Measurements from ENCODE around the gene MINK1. TPM values are rescaled to one million over a fixed set of nuclear protein-coding genes. Genes with fewer than 3 reads are reported as not detected.

MINK1 gene
- total and polyA plus RNA-seq, 2 of the 8 experiments (the other 6 are each of a cell fraction or from before 2014, with no cell fraction given) = 26.9 to 77.7 TPM

- no peak for TF ChIP-seq CHD7 (IDR thresholded peaks at IDR 0.05; ENCODE audit: insufficient replicate concordance, low read length)
- TF ChIP-seq TBP (IDR thresholded peaks at IDR 0.05; ENCODE audit: low read depth, low read length) = no peak
- TF ChIP-seq RXRA (IDR thresholded peaks at IDR 0.05; ENCODE audit: insufficient read depth, low read depth, low read length) = no peak
- peak; percentile 64 for TF ChIP-seq ASH2L (IDR thresholded peaks at IDR 0.05; ENCODE audit: low read length)
- TF ChIP-seq SP1 (IDR thresholded peaks at IDR 0.05; ENCODE audit: low read depth, low read length) = no peak
- TF ChIP-seq JUND (IDR thresholded peaks at IDR 0.05; ENCODE audit: low read length) = no peak
- no peak for TF ChIP-seq ZNF274 (IDR thresholded peaks at IDR 0.05; ENCODE audit: borderline replicate concordance, extremely low read depth, low read length)
- TF ChIP-seq USF2 (IDR thresholded peaks at IDR 0.05; ENCODE audit: low read length) = no peak
- TF ChIP-seq PHF8 (conservative IDR thresholded peaks at IDR 0.05; ENCODE audit: low read depth, low read length) = no peak
- TF ChIP-seq TAF7 (optimal IDR thresholded peaks at IDR 0.05; ENCODE audit: borderline replicate concordance, low read depth, low read length) = no peak
- TF ChIP-seq RNF2 (IDR thresholded peaks at IDR 0.05; ENCODE audit: borderline replicate concordance, low read depth, low read length, missing control alignments, poor library complexity, severe bottlenecking) = peak; percentile 9
Observed at GRCh38 chr17:4789701-4789950, 43.5 kb upstream of the MINK1 start (continued).
